ENCODE data around the gene FAM209A.
"Not testable (repeated sequence)": the region's sequence is repeated elsewhere in the genome, so short reads cannot be mapped to it uniquely, and the experiment has no call there.

The FAM209A gene

DNA sequence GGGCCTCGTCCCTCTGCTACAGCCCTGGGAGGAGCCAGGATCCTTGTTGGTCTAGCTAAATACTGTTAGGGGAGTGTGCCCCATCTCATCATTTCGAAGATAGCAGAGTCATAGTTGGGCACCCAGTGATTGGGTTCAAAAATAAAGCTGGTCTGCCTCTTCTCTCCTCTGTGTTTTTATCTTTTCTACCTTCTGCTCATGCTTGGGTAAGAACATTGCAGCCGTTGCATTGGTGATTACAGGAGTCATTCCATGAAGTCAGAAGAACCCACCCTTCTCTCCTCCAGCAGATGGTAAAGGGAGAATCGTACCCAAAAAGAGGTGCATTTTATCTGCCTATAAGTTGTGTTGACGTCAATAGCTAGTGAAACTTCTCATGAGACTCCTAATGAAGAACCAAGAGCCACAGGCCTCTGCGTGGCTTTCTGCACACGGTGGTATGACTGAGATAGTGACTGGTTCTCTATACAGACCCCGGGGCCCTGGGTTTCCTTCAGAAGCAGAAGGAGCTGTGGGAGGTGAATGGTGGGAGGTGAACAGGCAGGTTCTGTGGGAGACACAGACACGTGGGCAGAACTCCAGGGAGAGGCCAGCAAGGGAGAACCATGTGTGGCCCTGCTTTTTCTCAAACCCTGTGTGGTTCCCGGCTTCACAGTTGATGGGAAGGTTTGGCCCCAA lies 5.7 kb upstream of the FAM209A start:
- DNase-seq (ENCODE audit: low spot score in 2 of 2): no peak
- no peak overlapping the region for H3K4me3 ChIP-seq
- H3K36me3 ChIP-seq (replicated peaks): peaks cover 24% of the 10 kb centered on the region
- no peaks in the 10 kb centered on the region for H3K9me3 ChIP-seq
- H3K4me1 ChIP-seq: no peaks in the 10 kb centered on the region
- in situ Hi-C loops (cut with MboI; ENCODE audit: low sequenced_read_pairs): no loop called here
- H3K27me3 ChIP-seq (ENCODE audit: low read depth): no peaks in the 10 kb centered on the region

- in situ Hi-C loops (cut with MboI; ENCODE audit: low sequenced_read_pairs): no loop called here
- H3K36me3 ChIP-seq (replicated peaks): peaks cover 21% of the 10 kb centered on the region
- H3K27me3 ChIP-seq (ENCODE audit: low read depth): no peaks in the 10 kb centered on the region
Measured at GRCh38 chr20:56519551-56519950, 5.0 kb upstream of the FAM209A start.

GRCh38 chr20:56520180-56520579 lies 4.4 kb upstream of the FAM209A start:
- H3K4me1 ChIP-seq: no peaks in the 10 kb centered on the region
- H3K4me3 ChIP-seq: no peak overlapping the region
- in situ Hi-C loops (cut with MboI; ENCODE audit: low sequenced_read_pairs): no loop called here
- DNase-seq (ENCODE audit: low spot score in 2 of 2): no peak
- no peaks in the 10 kb centered on the region for H3K9me3 ChIP-seq
- no peaks in the 10 kb centered on the region for H3K27me3 ChIP-seq (ENCODE audit: low read depth)
- peaks cover 21% of the 10 kb centered on the region for H3K36me3 ChIP-seq (replicated peaks)

More at GRCh38 chr20:56519551-56519950, 5.0 kb upstream of the FAM209A start:
- DNase-seq (ENCODE audit: low spot score in 2 of 2): no peak
- H3K4me1 ChIP-seq: no peaks in the 10 kb centered on the region
- H3K4me3 ChIP-seq: no peak overlapping the region
- H3K9me3 ChIP-seq: no peaks in the 10 kb centered on the region

GRCh38 chr20:56520746-56521354 lies 3.7 kb upstream of the FAM209A start:
- H3K4me3 ChIP-seq; DNase-seq (ENCODE audit: low spot score in 2 of 2); H3K4me1 ChIP-seq; H3K27me3 ChIP-seq (ENCODE audit: low read depth); H3K9me3 ChIP-seq; in situ Hi-C loops (cut with MboI; ENCODE audit: low sequenced_read_pairs): not testable (repeated sequence)
- H3K36me3 ChIP-seq (replicated peaks): peaks cover 21% of the 10 kb centered on the region

- H3K4me1 ChIP-seq: no peaks in the 10 kb centered on the region
- in situ Hi-C loops (cut with MboI; ENCODE audit: low sequenced_read_pairs): no loop called here
- no peaks in the 10 kb centered on the region for H3K9me3 ChIP-seq
- peaks cover 19% of the 10 kb centered on the region for H3K36me3 ChIP-seq (replicated peaks)
- no peak for DNase-seq (ENCODE audit: low spot score in 2 of 2)
- no peak overlapping the region for H3K4me3 ChIP-seq
- H3K27me3 ChIP-seq (ENCODE audit: low read depth): no peaks in the 10 kb centered on the region
Measured at GRCh38 chr20:56522311-56522710, 2.2 kb upstream of the FAM209A start.

GRCh38 chr20:56527521-56527920 lies 3.0 kb downstream of the FAM209A start:
- Histone ChIP-seq H3K27me3 (ENCODE audit: low read depth) (no peaks in the 10 kb centered on the region), H3K9me3 (no peaks in the 10 kb centered on the region), H3K4me3 (no peak overlapping the region), H3K4me1 (no peaks in the 10 kb centered on the region), H3K36me3 (replicated peaks) (no peaks in the 10 kb centered on the region)
- in situ Hi-C loops (cut with MboI; ENCODE audit: low sequenced_read_pairs): no loop called here
- no peak for DNase-seq (ENCODE audit: low spot score in 2 of 2)

- H3K4me3 ChIP-seq; H3K9me3 ChIP-seq; H3K4me1 ChIP-seq; H3K36me3 ChIP-seq (replicated peaks); in situ Hi-C loops (cut with MboI; ENCODE audit: low sequenced_read_pairs); H3K27me3 ChIP-seq (ENCODE audit: low read depth); DNase-seq (ENCODE audit: low spot score in 2 of 2): not testable (repeated sequence)
Measured at GRCh38 chr20:56532946-56533345, 8.4 kb downstream of the FAM209A start, which contains the start of gene FAM209B. Gene FAM209B, plus strand, starts transcription at chr20:56533246. Its CDS starts 96 bp downstream, at chr20:56533342.

DNA sequence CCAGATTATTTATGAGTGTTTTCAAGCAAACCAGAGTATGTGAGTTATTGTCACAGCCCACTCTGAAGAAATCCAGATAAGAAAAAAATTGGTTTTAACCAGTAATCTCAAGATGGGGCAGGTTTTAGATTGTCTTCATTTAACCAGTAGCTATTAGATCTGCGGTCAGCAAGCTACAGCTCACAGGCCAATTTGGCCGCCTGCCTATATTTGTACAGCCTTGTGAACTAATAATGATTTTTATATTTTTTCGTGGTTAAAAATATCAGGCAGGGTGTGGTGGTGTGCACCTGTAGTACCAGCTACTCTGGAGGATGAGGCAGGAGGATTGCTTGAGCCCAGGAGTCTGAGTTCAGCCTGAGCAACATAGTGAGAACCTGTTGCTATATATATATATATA lies 13.5 kb downstream of the FAM209A start:
- in situ Hi-C loops (cut with MboI; ENCODE audit: low sequenced_read_pairs): no loop called here
- Histone ChIP-seq H3K36me3 (replicated peaks) (no peaks in the 10 kb centered on the region), H3K27me3 (ENCODE audit: low read depth) (no peaks in the 10 kb centered on the region), H3K4me1 (no peaks in the 10 kb centered on the region), H3K4me3 (no peak overlapping the region), H3K9me3 (no peaks in the 10 kb centered on the region)
- DNase-seq (ENCODE audit: low spot score in 2 of 2): no peak

DNA sequence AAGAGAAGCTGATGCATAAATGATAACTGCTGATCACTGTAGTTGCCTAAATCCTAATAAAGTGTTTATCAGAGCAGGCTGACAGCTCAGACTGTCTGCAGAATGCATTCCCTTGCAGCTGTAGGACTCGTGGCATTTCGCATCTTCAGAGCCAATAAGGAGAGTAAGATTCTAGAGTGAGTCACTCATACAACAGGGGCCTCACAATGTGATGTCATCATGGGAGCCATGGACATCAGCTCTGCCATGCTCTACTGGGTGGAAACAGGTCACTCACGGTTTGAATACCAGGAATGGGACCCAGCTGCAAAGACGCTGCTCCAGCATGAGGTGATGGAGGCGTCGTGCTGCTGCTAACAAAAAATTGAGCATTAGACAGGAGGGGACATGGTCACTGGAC lies 15.9 kb downstream of the FAM209A start:
- H3K27me3 ChIP-seq (ENCODE audit: low read depth): no peaks in the 10 kb centered on the region
- in situ Hi-C loops (cut with MboI; ENCODE audit: low sequenced_read_pairs): no loop called here
- DNase-seq (ENCODE audit: low spot score in 2 of 2): no peak

GRCh38 chr20:56542489-56543030 lies 18.0 kb downstream of the FAM209A start:
- DNase-seq (ENCODE audit: low spot score in 2 of 2): no peak
- Histone ChIP-seq H3K27me3 (ENCODE audit: low read depth) (no peaks in the 10 kb centered on the region), H3K4me3 (no peak overlapping the region), H3K9me3 (no peaks in the 10 kb centered on the region), H3K4me1 (no peaks in the 10 kb centered on the region), H3K36me3 (replicated peaks) (no peaks in the 10 kb centered on the region)
- in situ Hi-C loops (cut with MboI; ENCODE audit: low sequenced_read_pairs): no loop called here

More for the DNA sequence above, 15.9 kb downstream of the FAM209A start:
- no peaks in the 10 kb centered on the region for H3K9me3 ChIP-seq
- no peaks in the 10 kb centered on the region for H3K4me1 ChIP-seq
- no peak overlapping the region for H3K4me3 ChIP-seq
- no peaks in the 10 kb centered on the region for H3K36me3 ChIP-seq (replicated peaks)

DNA sequence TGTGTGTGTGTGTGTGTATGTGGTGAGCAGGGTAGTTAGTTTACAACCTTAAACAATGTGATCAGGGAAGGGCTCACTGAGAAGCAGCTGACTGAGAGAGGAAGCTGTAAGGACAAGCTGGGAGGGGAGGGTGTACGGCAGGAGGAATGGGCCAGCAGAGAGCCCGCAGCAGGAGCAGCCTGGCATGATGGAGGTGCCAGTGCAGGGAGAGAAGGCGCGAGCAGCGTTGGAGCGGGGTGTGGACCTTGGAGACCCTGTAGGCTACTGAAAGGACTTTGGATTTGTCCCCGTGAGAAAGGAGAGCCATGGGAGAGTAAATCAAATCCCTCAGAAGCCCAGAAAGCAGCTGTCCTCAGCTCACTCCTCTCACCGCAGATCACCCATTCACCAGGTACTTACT lies 27.0 kb downstream of the FAM209A start:
- in situ Hi-C loops (cut with MboI; ENCODE audit: low sequenced_read_pairs): loop anchor here (5.0 kb wide), 1 partner anchor 426 kb away; no protein-coding TSS in a partner anchor
- H3K27me3 ChIP-seq (ENCODE audit: low read depth): no peaks in the 10 kb centered on the region
- no peaks in the 10 kb centered on the region for H3K36me3 ChIP-seq (replicated peaks)
- H3K4me3 ChIP-seq: no peak overlapping the region
- peaks cover 9% of the 10 kb centered on the region for H3K4me1 ChIP-seq
- DNase-seq (ENCODE audit: low spot score in 2 of 2): no peak
- peaks cover 6% of the 10 kb centered on the region; the same call in 1 of the 2 replicates for H3K9me3 ChIP-seq

DNA sequence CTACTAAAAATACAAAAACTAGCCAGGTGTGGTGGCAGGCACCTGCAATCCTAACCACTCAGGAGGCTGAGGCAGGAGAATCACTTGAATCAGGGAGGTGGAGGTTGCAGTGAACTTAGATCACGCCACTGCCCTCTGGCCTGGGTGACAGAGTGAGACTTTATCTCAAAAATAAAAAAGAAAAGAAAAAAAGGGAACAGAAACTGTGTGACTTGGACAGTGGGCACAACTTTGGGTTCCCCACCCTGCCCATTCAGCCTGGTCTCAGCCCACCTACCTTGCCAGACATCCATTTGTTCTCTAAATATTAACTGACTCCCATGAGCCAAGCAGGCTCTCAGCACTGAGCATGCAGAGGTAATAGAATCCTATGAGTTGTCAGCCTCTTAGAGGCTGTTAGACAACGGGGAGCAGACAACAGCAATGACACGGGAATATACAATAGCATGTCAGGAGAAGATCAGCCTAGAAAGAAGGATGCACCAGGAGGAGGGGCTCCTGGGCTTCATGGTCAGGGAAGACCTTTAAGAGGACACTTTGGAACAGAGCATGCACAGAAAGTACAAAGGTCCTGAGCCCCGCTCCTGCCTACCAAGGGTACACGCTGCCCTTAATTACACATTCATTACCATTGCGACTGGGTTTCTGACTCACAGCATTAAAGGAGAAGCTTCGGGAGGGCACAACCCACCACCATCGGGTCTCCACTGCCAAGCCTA lies 28.5 kb downstream of the FAM209A start:
- H3K4me3 ChIP-seq: no peak overlapping the region
- no peaks in the 10 kb centered on the region for H3K27me3 ChIP-seq (ENCODE audit: low read depth)
- H3K9me3 ChIP-seq: peaks cover 6% of the 10 kb centered on the region; the same call in 1 of the 2 replicates
- in situ Hi-C loops (cut with MboI; ENCODE audit: low sequenced_read_pairs): loop anchor here (5.0 kb wide), 1 partner anchor 424 kb away; no protein-coding TSS in a partner anchor
- DNase-seq (ENCODE audit: low spot score in 2 of 2): no peak
- H3K36me3 ChIP-seq (replicated peaks): no peaks in the 10 kb centered on the region
- H3K4me1 ChIP-seq: peaks cover 9% of the 10 kb centered on the region

DNA sequence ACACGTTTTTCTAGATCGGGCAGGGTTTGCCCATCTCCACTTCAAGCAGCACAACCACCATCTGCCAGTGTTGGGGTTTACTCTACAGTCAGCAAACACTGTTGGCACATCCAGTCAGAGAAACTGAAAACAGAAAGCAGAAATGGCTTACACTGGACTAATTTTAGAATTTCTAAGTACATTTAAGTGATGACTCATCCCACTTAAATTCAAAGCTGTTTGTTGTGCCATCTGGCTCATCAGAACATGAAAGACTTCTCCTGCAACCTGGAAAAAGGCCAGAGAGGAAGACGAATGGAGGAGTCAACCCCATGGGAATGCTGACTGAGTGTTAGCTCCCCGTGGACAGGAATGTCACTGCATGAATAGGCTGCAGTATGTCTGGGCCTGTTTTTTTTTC lies 30.3 kb downstream of the FAM209A start:
- Histone ChIP-seq H3K9me3 (no peaks in the 10 kb centered on the region), H3K27me3 (ENCODE audit: low read depth) (no peaks in the 10 kb centered on the region), H3K36me3 (replicated peaks) (no peaks in the 10 kb centered on the region), H3K4me3 (no peak overlapping the region), H3K4me1 (peaks cover 9% of the 10 kb centered on the region)
- peak; percentile 73 to 74 for DNase-seq (ENCODE audit: low spot score in 2 of 2)
- in situ Hi-C loops (cut with MboI; ENCODE audit: low sequenced_read_pairs): loop anchor here (5.0 kb wide), 1 partner anchor 422 kb away; no protein-coding TSS in a partner anchor

DNA sequence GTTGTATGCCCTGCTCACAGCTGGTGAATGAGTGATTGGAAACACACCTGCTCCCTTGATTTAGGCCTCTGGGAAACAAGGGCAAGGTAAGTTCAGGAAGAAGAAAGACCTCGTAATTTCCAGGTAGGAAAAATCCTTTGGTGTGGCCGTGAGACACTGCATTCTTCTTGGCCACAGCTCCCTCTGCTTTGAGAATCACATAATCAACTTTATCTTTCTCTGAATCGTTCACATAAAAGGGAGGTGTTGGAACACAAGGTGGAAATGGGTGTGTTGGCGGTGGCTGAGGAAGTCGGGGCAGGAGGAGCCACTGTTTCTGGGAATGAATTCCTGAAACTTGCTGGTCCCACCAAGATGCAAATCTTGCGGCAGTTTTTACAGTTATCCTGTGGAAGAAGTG lies 34.4 kb downstream of the FAM209A start:
- Histone ChIP-seq H3K27me3 (ENCODE audit: low read depth) (no peaks in the 10 kb centered on the region), H3K4me1 (peaks cover 9% of the 10 kb centered on the region), H3K9me3 (no peaks in the 10 kb centered on the region), H3K36me3 (replicated peaks) (no peaks in the 10 kb centered on the region), H3K4me3 (no peak overlapping the region)
- in situ Hi-C loops (cut with MboI; ENCODE audit: low sequenced_read_pairs): no loop called here
- no peak for DNase-seq (ENCODE audit: low spot score in 2 of 2)

Measured in HAP-1 (cell line).